Spleen (tissue), 11 donors: Measurements from ENCODE around the gene AJM1. TPM values are rescaled to one million over a fixed set of nuclear protein-coding genes. Genes with fewer than 3 reads are reported as not detected.

Experiments
- DNase-seq: peaks from one replicate; pipeline ENCODE4 v3.0.0-alpha.2; 2020
- H3K27ac ChIP-seq, 8 donors: fragments of 200-600 bp; sonication (generic) in 7 of 8; 1 replicate in 4 of 8; 2 replicates in 4 of 8; pipeline versions ENCODE4 v1.5.0 to v1.8.0; 2016 to 2021; ENCODE audit warnings: inconsistent platforms in 4 of 8, mild to moderate bottlenecking in 4 of 8, moderate library complexity in 1 of 8
- H3K27me3 ChIP-seq, 7 donors: fragments of 200-600 bp; sonication (generic) in 6 of 7; replicated peaks in 1 of 7; 1 replicate in 4 of 7; 2 replicates in 3 of 7; pipeline versions ENCODE4 v1.5.0 to v1.8.0; 2016 to 2021; ENCODE audit warnings: inconsistent platforms in 3 of 7, mild to moderate bottlenecking in 1 of 7
- H3K36me3 ChIP-seq, 6 donors: fragments of 200-600 bp; sonication (generic) in 5 of 6; 1 replicate in 4 of 6; 2 replicates in 2 of 6; pipeline versions ENCODE4 v1.5.0 to v1.8.0; 2016 to 2021; ENCODE audit warnings: inconsistent platforms in 2 of 6
- H3K4me1 ChIP-seq, 6 donors: fragments of 200-600 bp; sonication (generic) in 5 of 6; 1 replicate in 3 of 6; 2 replicates in 3 of 6; pipeline versions ENCODE4 v1.5.0 to v1.8.0; 2016 to 2021; ENCODE audit warnings: inconsistent platforms in 3 of 6
- H3K4me3 ChIP-seq, 8 donors: fragments of 200-600 bp; sonication (generic) in 7 of 8; 1 replicate in 4 of 8; 2 replicates in 4 of 8; pipeline versions ENCODE4 v1.5.0 to v1.8.0; 2016 to 2021; ENCODE audit warnings: inconsistent platforms in 4 of 8, mild to moderate bottlenecking in 4 of 8, moderate library complexity in 2 of 8
- H3K9me3 ChIP-seq, 8 donors: fragments of 200-600 bp; sonication (generic) in 7 of 8; 1 replicate in 4 of 8; 2 replicates in 4 of 8; pipeline versions ENCODE4 v1.5.0 to v1.8.0; 2016 to 2021; ENCODE audit warnings: inconsistent platforms in 4 of 8
- CTCF ChIP-seq, 11 experiments: fragments of 200-600 bp in 7 of 11; fragments of 450-650 bp in 4 of 11; sonication (generic) in 4 of 11; IDR thresholded peaks in 8 of 11; conservative IDR thresholded peaks in 3 of 11; 1 replicate in 7 of 11; 2 replicates in 4 of 11; pipeline versions ENCODE4 v1.4.0 to v1.8.0; 2016 to 2021; ENCODE audit warnings: antibody characterized with exemption in 11 of 11, inconsistent platforms in 4 of 11, mild to moderate bottlenecking in 1 of 11
- POLR2A ChIP-seq, 3 donors: fragments of 450-650 bp; IDR thresholded peaks; one replicate each; pipeline ENCODE4 v1.5.1; 2017; ENCODE audit warnings: antibody characterized with exemption in 3 of 3, mild to moderate bottlenecking in 1 of 3
- POLR2AphosphoS5 ChIP-seq, 3 donors: sonication (generic); formaldehyde crosslinking; IDR thresholded peaks; one replicate each; pipeline ENCODE4 v1.5.1; 2017; ENCODE audit warnings: antibody characterized with exemption in 3 of 3
- WGBS, 5 donors: extraction: QIAGEN DNeasy Blood & Tissue Kit in 3 of 5; methylation state at CpG; one replicate each; pipeline versions ENCODE4 v1.1.5 to v1.1.7; 2013 to 2018; 5-methylcytosine and 5-hydroxymethylcytosine counted together
- intact Hi-C: fragments of 100-400 bp; cut with DNase I; formaldehyde crosslinking; loops from one replicate; pipeline ENCODE4 v1.15.0; 2023; ENCODE audit warnings: low total_unique reads
- polyA plus RNA-seq, 3 donors: library from polyadenylated mRNA; stranded (reverse); fragments of 200-250 nt; gene quantifications; one replicate each; pipeline ENCODE4 v1.2.1, GENCODE V29; 2013
- total RNA-seq, 7 donors: library from RNA; depleted of rRNA in 3 of 7; stranded (reverse); fragments of >200 nt in 3 of 7; fragmentation: NEBNext Ultra II Directional in 4 of 7; extraction: Animal tissue kit (Norgen Biotek cat#: 25700) in 4 of 7; gene quantifications; one replicate each; pipeline versions ENCODE4 v1.1.0 to v1.2.1, GENCODE V29; 2016 to 2021
- donor health status: healthy with polysubstance abuse.
- donor health status: DM: no; HTN: no; CAD: no; lungs with moderate emphysema.
- donor health status: DM: no; HTN: no; CAD: no.
- donor health status: Bipolar disorder and iron deficiency.
- donor health status: healthy.
- donor health status: DM: no; HTN: no; CAD: no.
- donor health status: DM: yes; HTN: yes; CAD: no.

Gene AJM1
- total and polyA plus RNA-seq, 10 donors = 0.91 to 13.1 (median 4.9) TPM

GRCh38 chr9:136804509-136805206, 37.6 kb upstream of the AJM1 start:
- Histone ChIP-seq H3K4me3 (no peak overlapping the region), H3K9me3 (no peaks in the 10 kb centered on the region), H3K4me1 (peaks cover 34 to 61% (median 46%) of the 10 kb centered on the region in 6 donors), H3K36me3 (peaks cover 0 to 27% (median 0%) of the 10 kb centered on the region in 6 donors), H3K27ac (no peak overlapping the region), H3K27me3 (peaks cover 0 to 31% (median 26%) of the 10 kb centered on the region in 7 donors)
- WGBS, 5 donors = 93 to 95% (median 93%) methylated on average over 14 to 20 of the region's 20 CpGs
- no peak for DNase-seq
- intact Hi-C loops = no loop called here
- TF ChIP-seq CTCF (IDR thresholded peaks at IDR 0.05 in 8 of 11, conservative IDR thresholded peaks at IDR 0.05 in 3 of 11) (no peak), POLR2A (IDR thresholded peaks at IDR 0.05) (no peak), POLR2AphosphoS5 (IDR thresholded peaks at IDR 0.05) (no peak)

- no peaks in the 10 kb centered on the region for H3K9me3 ChIP-seq
- no peak overlapping the region for H3K4me3 ChIP-seq
- peaks cover 35 to 61% (median 46%) of the 10 kb centered on the region in 6 donors for H3K4me1 ChIP-seq
- DNase-seq = no peak
- peaks cover 0 to 25% (median 20%) of the 10 kb centered on the region in 7 donors for H3K27me3 ChIP-seq
- intact Hi-C loops = no loop called here
- peaks cover 0 to 33% (median 0%) of the 10 kb centered on the region in 6 donors for H3K36me3 ChIP-seq
- no peak overlapping the region for H3K27ac ChIP-seq
- TF ChIP-seq POLR2AphosphoS5 (IDR thresholded peaks at IDR 0.05) (no peak), CTCF (IDR thresholded peaks at IDR 0.05 in 8 of 11, conservative IDR thresholded peaks at IDR 0.05 in 3 of 11) (no peak), POLR2A (IDR thresholded peaks at IDR 0.05) (no peak)
- WGBS, 5 donors = 87 to 97% (median 95%) methylated on average over 10 to 12 of the region's 12 CpGs
These were observed 37.0 kb upstream of the AJM1 start for GRCh38 chr9:136805207-136805740.

GRCh38 chr9:136806067-136806466, 36.2 kb upstream of the AJM1 start:
- no peak for DNase-seq
- Histone ChIP-seq H3K9me3 (no peaks in the 10 kb centered on the region), H3K4me3 (no peak overlapping the region), H3K27ac (no peak overlapping the region), H3K27me3 (peaks cover 0 to 17% (median 12%) of the 10 kb centered on the region in 7 donors), H3K36me3 (peaks cover 0 to 41% (median 2%) of the 10 kb centered on the region in 6 donors), H3K4me1 (peaks cover 33 to 61% (median 44%) of the 10 kb centered on the region in 6 donors)
- TF ChIP-seq POLR2AphosphoS5 (IDR thresholded peaks at IDR 0.05) = no peak
- no peak for TF ChIP-seq POLR2A (IDR thresholded peaks at IDR 0.05)
- TF ChIP-seq CTCF (IDR thresholded peaks at IDR 0.05 in 8 of 11, conservative IDR thresholded peaks at IDR 0.05 in 3 of 11) = no peak
- WGBS, 5 donors = 91 to 96% (median 96%) methylated on average over 7 to 10 of the region's 10 CpGs
- intact Hi-C loops = no loop called here

- intact Hi-C loops = no loop called here
- Histone ChIP-seq H3K9me3 (no peaks in the 10 kb centered on the region), H3K36me3 (peaks cover 0 to 48% (median 2%) of the 10 kb centered on the region in 6 donors), H3K4me3 (peak overlapping the region in 7 of 8 donors; percentile 92 to 100 (median 98)), H3K27me3 (peaks cover 0 to 10% (median 8%) of the 10 kb centered on the region in 7 donors), H3K4me1 (peaks cover 33 to 61% (median 40%) of the 10 kb centered on the region in 6 donors), H3K27ac (peak overlapping the region in 7 of 8 donors; percentile 92 to 95 (median 93))
- no peak for TF ChIP-seq CTCF (IDR thresholded peaks at IDR 0.05 in 8 of 11, conservative IDR thresholded peaks at IDR 0.05 in 3 of 11)
- TF ChIP-seq POLR2A (IDR thresholded peaks at IDR 0.05) = no peak
- no peak for TF ChIP-seq POLR2AphosphoS5 (IDR thresholded peaks at IDR 0.05)
- no peak for DNase-seq
- 75 to 87% (median 83%) methylated on average over 15 to 25 of the region's 25 CpGs for WGBS, 5 donors
These were observed 35.6 kb upstream of the AJM1 start for GRCh38 chr9:136806631-136807201.
